ENCODE results near the gene MIGA1. TPM values are rescaled to one million over a fixed set of nuclear protein-coding genes. Genes with fewer than 3 reads are reported as not detected.

Gene MIGA1
- total RNA-seq, 1 donor from 2014 or later = 8.6 TPM

- intact Hi-C loops (cut with micrococcal nuclease) = no loop called here
Measured at GRCh38 chr1:77841574-77841973, 62.1 kb downstream of the MIGA1 start.

- intact Hi-C loops (cut with micrococcal nuclease) = no loop called here
Measured at GRCh38 chr1:77845951-77846350, 66.5 kb downstream of the MIGA1 start.

DNA sequence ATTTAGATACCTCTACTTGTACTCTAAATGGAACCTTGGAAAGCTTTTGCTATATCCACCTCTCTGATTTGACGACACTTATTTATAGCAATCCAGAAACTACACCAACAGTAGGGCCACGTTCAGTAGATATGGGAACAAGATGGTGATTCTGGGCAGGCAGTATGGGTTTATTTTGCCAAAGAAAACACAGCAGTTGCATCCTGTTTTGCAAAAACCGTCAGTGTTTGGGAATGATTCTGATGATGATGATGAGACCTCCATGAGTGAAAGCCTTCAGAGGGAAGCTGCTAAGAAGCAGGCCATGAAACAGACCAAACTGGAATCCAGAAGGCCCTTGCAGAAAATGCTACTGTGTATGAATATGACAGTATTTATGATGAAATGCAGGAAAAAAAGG, 67.5 kb downstream of the MIGA1 start:
- intact Hi-C loops (cut with micrococcal nuclease) = no loop called here

GRCh38 chr1:77847621-77848080, 68.2 kb downstream of the MIGA1 start:
- intact Hi-C loops (cut with micrococcal nuclease) = no loop called here

GRCh38 chr1:77850082-77850481, 70.6 kb downstream of the MIGA1 start:
- intact Hi-C loops (cut with micrococcal nuclease) = no loop called here

- intact Hi-C loops (cut with micrococcal nuclease) = no loop called here
Measured at GRCh38 chr1:77857552-77857951, 78.1 kb downstream of the MIGA1 start.

DNA sequence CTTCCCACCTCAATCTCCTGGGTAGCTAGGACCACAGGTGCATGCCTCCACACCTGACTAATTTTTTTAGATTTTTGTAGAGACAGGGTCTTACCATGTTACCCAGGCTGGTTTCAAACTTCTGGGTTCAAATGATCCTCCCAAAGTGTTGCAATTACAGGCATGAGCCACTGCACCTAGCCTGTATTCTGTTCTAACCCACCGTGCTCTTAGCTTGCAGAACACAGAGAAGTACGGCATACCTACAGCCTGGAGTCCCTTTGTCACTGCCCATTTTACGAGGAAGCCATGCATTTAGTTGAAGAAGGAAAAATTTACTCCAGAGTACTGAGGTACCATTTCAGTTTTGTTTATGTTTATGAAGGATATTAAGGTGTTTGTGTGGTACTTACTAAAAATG, 79.3 kb downstream of the MIGA1 start:
- intact Hi-C loops (cut with micrococcal nuclease) = no loop called here

DNA sequence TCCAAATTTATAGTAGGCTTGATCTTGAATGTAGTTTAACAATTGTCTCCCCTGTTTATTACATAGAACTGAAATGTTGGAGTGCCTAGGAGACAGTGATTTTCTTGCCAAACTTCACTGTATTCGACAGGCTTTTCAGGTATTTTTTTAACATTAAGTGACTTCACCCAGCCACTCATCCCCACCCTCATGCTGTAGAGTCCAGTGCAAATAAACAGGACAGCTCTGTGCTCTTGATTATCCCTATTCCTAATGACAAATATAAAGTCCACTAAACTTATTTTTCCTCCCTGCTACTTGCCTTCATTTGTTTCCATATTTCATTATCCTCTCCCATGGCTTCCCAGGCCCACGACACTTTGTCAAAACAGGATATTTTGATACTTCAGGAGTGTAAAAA, 79.8 kb downstream of the MIGA1 start:
- intact Hi-C loops (cut with micrococcal nuclease) = no loop called here

GRCh38 chr1:77866296-77866695, 86.8 kb downstream of the MIGA1 start:
- intact Hi-C loops (cut with micrococcal nuclease) = no loop called here

DNA sequence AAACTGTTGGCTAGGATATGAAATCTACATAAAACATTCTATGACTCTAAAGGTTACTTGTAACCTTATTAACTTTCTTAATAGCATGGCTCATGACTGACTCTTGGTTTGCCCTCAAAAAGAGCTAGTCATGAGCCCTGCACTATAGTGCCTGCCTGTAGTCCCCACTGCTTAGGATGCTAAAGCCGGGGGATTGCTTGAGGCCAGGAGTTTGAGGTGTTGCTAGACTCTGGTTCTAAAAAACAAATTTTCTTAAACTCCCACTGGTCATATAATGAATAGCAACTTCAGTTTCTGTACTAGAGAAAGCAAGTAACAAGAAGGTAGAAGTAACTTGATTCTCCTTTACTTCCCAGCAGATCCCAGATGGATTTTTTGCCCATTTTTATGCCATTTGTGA, 93.2 kb downstream of the MIGA1 start:
- intact Hi-C loops (cut with micrococcal nuclease) = no loop called here

DNA sequence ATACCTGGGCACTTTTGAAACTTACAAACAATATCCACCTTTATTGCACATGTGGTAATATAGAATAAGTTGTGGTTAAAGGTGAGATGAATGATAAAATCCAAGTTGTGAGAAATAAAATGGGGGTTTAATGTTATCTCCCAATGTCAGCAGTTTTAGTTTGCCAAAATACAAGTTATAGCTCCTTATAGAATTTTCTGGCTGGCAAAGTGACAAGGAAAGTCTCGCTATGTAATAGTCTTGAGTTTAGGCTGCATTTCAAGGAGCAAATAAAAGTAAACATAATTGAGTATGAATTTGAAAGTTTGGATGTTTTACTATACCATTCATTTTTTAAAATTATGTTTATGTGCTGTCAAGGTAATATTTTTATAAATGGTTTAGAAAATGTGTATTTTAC, 94.0 kb downstream of the MIGA1 start:
- intact Hi-C loops (cut with micrococcal nuclease) = no loop called here

DNA sequence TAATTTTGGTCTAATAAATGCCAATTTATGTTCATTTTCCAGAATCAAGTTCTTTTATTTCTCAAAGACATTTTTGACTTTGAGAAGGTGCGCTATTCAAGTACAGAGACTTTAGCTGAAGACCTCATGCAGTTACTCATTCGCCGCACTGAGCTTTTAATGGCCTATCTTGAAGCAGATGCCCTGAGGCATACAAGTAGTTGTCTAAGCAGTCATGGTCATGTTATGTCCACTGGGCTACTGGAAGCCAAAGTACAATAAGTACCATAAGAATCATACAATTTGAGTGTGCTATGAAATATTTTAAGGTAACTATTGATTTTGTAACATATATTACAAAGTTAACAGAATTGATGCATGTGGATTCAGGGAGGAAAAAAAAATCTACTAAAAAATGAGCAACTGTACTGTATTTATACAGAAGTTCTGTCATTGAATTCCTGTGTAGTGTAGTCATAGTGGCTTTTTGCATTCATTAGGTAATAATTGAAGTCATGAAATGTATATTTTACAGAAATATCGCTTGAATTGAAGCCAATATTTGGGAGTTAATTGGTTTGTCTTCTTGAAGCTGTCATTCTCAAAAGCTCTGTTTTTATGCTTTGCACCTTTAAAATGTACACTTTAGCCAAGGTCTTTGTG, 95.5 kb downstream of the MIGA1 start:
- intact Hi-C loops (cut with micrococcal nuclease) = no loop called here

DNA sequence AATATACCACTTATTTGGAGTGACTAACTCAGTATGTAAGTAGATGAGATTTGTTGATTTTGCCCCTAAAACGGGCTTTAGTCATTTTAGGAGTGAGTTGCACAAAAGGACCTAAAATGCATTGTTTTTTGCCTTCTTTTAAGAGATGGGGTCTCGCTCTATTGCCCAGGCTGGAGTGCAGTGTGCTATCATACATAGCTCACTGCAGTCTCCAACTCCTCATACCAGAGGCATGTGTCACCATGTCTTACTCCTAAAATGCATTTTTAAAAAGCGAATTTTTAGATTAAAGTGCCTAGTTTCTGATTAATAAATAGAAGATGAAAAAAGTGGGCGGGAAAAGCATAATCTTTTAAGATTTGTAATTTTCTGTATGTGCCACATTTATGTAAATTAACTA, 97.4 kb downstream of the MIGA1 start:
- intact Hi-C loops (cut with micrococcal nuclease) = no loop called here

- intact Hi-C loops (cut with micrococcal nuclease) = no loop called here
Measured at GRCh38 chr1:77881061-77881460, 101.6 kb downstream of the MIGA1 start.

DNA sequence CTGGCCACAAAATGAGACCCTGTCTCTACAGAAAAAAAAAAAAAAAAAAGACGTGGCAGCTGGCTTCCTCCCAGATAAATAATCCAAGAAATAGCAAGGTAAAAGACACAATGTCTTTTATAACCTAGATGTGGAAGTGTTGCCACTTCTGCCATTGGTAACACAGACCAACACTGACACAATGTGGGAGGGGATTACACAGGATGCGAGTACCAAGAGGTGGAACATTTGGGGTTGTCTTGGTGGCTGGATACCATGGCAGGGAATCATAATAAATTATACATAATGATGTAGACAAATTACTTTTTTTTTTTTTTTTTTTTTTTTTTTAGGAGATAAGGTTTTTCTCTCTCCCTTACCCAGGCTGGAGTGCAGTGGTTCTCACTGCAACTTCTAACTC, 103.0 kb downstream of the MIGA1 start:
- intact Hi-C loops (cut with micrococcal nuclease) = no loop called here

DNA sequence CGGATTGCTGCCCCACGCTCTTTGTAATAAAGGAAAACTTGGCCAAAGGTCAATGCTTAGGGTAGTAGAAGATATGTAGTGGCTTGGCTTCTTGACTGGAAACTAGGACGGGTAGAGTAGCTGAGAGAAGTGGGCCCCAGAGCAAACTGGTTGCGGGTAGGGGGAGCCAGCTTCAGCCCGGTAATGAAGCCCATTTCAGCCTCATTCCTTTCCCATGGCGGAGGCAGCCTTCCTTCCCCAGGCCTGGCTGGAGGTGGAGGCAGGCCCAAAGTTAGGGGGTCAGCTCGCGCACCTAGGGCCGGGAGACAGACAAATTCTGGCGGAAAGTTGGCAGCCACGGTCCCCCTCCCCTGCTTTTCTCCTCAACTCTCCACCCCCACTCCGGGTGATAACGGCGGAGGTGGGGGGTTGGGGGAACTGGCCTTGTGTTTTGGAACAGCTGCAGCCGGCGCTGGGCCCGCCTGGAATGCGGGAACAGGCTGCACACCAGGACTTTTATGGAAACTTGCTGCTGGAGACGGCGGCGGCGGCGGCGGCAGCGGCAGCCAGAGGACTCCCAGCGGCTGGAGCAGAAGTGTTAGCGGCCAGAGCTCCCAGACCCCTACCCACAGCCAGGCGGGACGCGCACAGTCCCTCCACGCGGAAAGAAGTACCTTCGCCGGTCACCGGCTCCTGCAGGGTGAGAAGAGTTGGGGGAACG, 108.8 kb downstream of the MIGA1 start, which contains the start of gene NEXN:
Gene NEXN, plus strand, starts transcription at position 544 of the 700 bp plus-strand sequence. CDS start 27,483 bp downstream, outside the sequence.
- intact Hi-C loops (cut with micrococcal nuclease) = no loop called here

- intact Hi-C loops (cut with micrococcal nuclease) = no loop called here
Measured at GRCh38 chr1:77888781-77889642, 109.6 kb downstream of the MIGA1 start.

DNA sequence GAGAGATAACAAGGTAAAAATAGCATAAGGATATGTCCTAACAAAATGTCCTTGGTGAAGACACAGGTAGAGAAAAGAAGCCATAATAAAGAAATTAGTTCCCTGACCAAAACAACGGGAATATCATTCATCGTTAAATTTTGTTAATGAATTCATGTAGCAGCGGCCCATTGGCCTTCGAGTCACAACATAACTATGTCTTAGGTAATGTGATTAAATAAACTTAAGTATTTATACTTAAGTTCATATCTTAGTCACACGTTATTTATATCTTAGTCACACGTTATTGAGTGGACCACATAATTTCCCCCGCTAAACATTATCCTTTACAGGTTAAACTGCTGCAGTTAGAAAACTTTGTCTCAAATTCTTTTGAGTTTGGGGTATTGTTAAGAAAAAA, 110.2 kb downstream of the MIGA1 start:
- intact Hi-C loops (cut with micrococcal nuclease) = no loop called here

- intact Hi-C loops (cut with micrococcal nuclease) = no loop called here
Measured at GRCh38 chr1:77891200-77891599, 111.8 kb downstream of the MIGA1 start.

GRCh38 chr1:77899647-77900320, 120.3 kb downstream of the MIGA1 start:
- intact Hi-C loops (cut with micrococcal nuclease) = loop anchor here (2.0 kb wide), 1 partner anchor 751 kb away; no protein-coding TSS in a partner anchor

- intact Hi-C loops (cut with micrococcal nuclease) = loop anchor here (2.0 kb wide), 1 partner anchor 752 kb away; no protein-coding TSS in a partner anchor
Measured at GRCh38 chr1:77900687-77901293, 121.3 kb downstream of the MIGA1 start.
